ENCODE measurements around the gene SLC48A1.

DNA sequence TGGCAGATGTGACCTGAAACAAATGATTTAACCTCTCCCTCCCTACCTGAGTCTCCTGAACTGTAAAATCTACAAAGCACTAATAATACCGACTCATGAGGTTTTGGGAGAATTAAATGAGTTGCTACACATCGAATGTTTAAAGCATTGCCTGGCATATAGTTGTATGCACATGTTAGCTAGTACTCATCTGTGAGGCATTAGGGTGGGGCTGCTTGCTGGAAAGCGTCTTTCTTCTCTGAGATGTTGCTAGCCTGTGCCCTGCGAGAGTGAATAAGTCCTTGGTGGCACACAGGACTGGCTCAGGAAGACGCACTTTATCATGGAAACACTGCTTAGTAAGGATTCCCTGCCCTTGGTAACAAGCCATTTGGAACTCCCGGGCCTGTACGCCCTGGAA is 20.5 kb upstream of the SLC48A1 start:
- TF ChIP-seq, protein P1, sequence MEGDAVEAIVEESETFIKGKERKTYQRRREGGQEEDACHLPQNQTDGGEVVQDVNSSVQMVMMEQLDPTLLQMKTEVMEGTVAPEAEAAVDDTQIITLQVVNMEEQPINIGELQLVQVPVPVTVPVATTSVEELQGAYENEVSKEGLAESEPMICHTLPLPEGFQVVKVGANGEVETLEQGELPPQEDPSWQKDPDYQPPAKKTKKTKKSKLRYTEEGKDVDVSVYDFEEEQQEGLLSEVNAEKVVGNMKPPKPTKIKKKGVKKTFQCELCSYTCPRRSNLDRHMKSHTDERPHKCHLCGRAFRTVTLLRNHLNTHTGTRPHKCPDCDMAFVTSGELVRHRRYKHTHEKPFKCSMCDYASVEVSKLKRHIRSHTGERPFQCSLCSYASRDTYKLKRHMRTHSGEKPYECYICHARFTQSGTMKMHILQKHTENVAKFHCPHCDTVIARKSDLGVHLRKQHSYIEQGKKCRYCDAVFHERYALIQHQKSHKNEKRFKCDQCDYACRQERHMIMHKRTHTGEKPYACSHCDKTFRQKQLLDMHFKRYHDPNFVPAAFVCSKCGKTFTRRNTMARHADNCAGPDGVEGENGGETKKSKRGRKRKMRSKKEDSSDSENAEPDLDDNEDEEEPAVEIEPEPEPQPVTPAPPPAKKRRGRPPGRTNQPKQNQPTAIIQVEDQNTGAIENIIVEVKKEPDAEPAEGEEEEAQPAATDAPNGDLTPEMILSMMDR (IDR thresholded peaks at IDR 0.05) = no peak
- no peak for TF ChIP-seq POLR2A (IDR thresholded peaks at IDR 0.05)
